ENCODE results near the gene POLE. TPM values are rescaled to one million over a fixed set of nuclear protein-coding genes. Genes with fewer than 3 reads are reported as not detected.

POLE gene
- total RNA-seq, 1 donor = 37.4 TPM

- H3K4me3 ChIP-seq (ENCODE audit: low read depth, low read length) = no peak overlapping the region
- no peak for DNase-seq (ENCODE audit: low read depth)
- no peak for TF ChIP-seq CTCF (IDR thresholded peaks at IDR 0.05; ENCODE audit: insufficient read depth, low read length)
These were observed 14.5 kb downstream of the POLE start for GRCh38 chr12:132672678-132673077.

DNA sequence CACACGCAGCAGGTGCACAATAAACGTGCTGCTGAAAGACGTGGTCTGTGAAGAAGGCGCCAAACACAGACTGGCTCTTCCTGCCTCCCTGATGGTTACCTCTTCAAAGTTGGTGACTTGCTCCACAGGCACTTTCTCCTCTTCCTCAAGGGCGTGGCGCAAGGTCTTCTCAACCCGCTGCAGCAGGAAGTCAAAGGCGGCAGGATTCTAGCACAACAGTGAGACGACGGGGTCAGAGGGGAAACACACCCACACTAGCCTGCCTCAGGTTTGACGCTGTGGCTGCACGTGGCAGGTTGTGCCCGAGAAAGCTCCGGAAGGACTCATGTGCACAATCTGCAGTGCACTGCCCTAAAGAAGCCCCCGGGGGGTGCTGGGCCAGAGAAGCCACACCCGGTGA lies 15.0 kb downstream of the POLE start:
- no peak for DNase-seq (ENCODE audit: low read depth)
- no peak overlapping the region for H3K4me3 ChIP-seq (ENCODE audit: low read depth, low read length)
- no peak for TF ChIP-seq CTCF (IDR thresholded peaks at IDR 0.05; ENCODE audit: insufficient read depth, low read length)

- no peak for TF ChIP-seq CTCF (IDR thresholded peaks at IDR 0.05; ENCODE audit: insufficient read depth, low read length)
- DNase-seq (ENCODE audit: low read depth) = no peak
These were observed 17.8 kb downstream of the POLE start for GRCh38 chr12:132669166-132669879.

GRCh38 chr12:132668191-132669088 lies 18.7 kb downstream of the POLE start:
- TF ChIP-seq CTCF (IDR thresholded peaks at IDR 0.05; ENCODE audit: insufficient read depth, low read length) = no peak
- H3K4me3 ChIP-seq (ENCODE audit: low read depth, low read length) = no peak overlapping the region
- DNase-seq (ENCODE audit: low read depth) = no peak

More at GRCh38 chr12:132669166-132669879, 17.8 kb downstream of the POLE start:
- no peak overlapping the region for H3K4me3 ChIP-seq (ENCODE audit: low read depth, low read length)

DNA sequence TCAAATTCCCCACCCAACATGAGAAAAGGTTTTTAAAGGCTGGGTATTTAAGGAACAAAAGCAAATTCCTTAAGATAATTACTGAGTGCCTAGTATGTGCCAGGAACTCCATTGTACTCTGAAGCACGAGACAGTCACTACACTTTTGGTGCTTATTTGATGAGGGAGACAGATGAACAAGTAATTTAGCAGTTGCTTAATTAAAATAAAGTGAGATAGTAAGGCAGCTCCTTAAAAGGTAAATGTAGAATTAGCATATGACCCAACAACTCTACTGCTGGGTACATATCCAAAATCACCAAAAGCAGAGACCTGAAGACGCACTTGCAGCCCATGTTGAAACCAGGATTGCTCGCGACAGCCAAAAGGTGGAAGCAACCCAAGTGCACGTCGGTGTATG lies 21.3 kb downstream of the POLE start:
- DNase-seq (ENCODE audit: low read depth) = no peak
- TF ChIP-seq CTCF (IDR thresholded peaks at IDR 0.05; ENCODE audit: insufficient read depth, low read length) = no peak
- no peak overlapping the region for H3K4me3 ChIP-seq (ENCODE audit: low read depth, low read length)

DNA sequence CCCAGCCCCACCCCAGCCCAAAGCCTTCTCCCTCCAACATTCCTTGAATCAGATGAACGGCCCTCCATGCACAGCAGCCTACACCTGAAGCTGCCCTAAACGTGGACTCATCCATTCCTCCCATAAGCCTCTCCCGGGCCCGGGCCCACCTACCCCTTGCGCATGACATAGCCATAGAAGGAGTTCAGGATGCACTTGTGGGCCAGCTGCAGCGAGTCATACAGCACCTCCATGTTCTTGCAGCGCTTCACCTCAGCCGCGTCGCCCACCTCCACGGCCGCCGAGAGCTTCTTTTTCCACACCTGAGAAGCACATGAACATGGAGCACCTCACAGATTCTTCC lies 22.0 kb downstream of the POLE start:
- TF ChIP-seq CTCF (IDR thresholded peaks at IDR 0.05; ENCODE audit: insufficient read depth, low read length) = no peak
- H3K4me3 ChIP-seq (ENCODE audit: low read depth, low read length) = no peak overlapping the region
- DNase-seq (ENCODE audit: low read depth) = no peak

All from fibroblast of the aortic adventitia (primary cell).